ENCODE results near the gene PKHD1.

DNA sequence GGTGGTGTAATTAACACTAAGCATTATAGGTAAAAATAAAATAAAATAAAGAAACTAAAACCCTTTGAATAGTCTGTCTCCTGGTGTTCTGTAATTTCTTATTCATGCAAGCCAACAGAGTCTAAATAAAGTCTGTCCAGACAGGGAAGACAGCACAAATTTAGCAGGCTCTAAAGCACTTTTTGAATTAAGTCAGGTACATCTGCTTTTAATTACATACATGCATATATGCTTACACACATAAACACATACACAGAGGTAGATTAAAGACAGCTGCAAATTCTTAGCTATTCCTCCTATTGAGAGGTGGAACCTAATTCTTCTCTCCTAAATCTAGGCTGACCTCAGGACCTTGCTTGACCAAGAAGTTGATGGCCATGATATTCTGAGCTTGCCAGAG lies 262.5 kb downstream of the PKHD1 start:
- TF ChIP-seq POLR2A (IDR thresholded peaks at IDR 0.05): no peak
- TF ChIP-seq, protein P1, sequence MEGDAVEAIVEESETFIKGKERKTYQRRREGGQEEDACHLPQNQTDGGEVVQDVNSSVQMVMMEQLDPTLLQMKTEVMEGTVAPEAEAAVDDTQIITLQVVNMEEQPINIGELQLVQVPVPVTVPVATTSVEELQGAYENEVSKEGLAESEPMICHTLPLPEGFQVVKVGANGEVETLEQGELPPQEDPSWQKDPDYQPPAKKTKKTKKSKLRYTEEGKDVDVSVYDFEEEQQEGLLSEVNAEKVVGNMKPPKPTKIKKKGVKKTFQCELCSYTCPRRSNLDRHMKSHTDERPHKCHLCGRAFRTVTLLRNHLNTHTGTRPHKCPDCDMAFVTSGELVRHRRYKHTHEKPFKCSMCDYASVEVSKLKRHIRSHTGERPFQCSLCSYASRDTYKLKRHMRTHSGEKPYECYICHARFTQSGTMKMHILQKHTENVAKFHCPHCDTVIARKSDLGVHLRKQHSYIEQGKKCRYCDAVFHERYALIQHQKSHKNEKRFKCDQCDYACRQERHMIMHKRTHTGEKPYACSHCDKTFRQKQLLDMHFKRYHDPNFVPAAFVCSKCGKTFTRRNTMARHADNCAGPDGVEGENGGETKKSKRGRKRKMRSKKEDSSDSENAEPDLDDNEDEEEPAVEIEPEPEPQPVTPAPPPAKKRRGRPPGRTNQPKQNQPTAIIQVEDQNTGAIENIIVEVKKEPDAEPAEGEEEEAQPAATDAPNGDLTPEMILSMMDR (IDR thresholded peaks at IDR 0.05): no peak
